ENCODE data around the gene PRR36. TPM values are rescaled to one million over a fixed set of nuclear protein-coding genes. Genes with fewer than 3 reads are reported as not detected.
"Not testable (repeated sequence)": the region's sequence is repeated elsewhere in the genome, so short reads cannot be mapped to it uniquely, and the experiment has no call there.

PRR36 gene
- polyA plus RNA-seq, 4 donors, result 3.7 to 12.5 (median 7.2) TPM

GRCh38 chr19:7900931-7901330 lies 26.7 kb upstream of the PRR36 start:
- no peak for DNase-seq (ENCODE audit: low read depth in 4 of 4, low spot score in 2 of 4)

DNA sequence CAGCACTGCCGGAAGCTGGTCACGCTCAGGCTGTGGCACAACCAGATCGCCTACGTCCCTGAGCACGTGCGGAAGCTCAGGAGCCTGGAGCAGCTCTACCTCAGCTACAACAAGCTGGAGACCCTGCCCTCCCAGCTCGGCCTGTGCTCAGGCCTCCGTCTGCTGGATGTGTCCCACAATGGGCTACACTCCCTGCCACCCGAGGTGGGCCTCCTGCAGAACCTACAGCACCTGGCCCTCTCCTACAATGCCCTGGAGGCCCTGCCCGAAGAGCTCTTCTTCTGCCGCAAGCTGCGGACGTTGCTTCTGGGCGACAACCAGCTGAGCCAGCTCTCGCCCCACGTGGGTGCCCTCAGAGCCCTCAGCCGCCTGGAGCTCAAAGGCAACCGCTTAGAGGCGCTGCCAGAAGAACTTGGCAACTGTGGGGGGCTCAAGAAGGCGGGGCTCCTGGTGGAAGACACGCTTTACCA lies 26.2 kb upstream of the PRR36 start:
- no peak for DNase-seq (ENCODE audit: low read depth in 4 of 4, low spot score in 2 of 4)

- no peak for DNase-seq (ENCODE audit: low read depth in 4 of 4, low spot score in 2 of 4)
These were observed 25.7 kb upstream of the PRR36 start for GRCh38 chr19:7899751-7900378.

- no peak for DNase-seq (ENCODE audit: low read depth in 4 of 4, low spot score in 2 of 4)
These were observed 24.8 kb upstream of the PRR36 start for GRCh38 chr19:7898967-7899366.

DNA sequence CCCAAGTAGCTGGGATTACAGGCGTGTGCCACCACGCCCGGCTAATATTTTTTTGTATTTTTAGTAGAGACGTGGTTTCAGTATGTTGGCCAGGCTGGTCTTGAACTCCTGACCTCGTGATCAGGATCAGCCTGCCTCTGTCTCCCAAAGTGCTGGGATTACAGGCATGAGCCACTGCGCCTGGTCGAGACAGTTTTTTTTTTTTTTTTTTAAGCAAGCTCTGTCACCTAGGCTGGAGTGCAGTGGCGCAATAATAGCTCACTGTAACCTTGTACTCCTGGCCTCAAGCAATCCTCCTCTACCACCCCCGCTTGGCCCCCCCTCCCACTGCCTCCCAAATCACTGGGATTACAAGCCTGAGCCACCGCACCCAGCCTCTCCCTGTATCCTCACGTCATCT lies 23.1 kb upstream of the PRR36 start:
- no peak for DNase-seq (ENCODE audit: low read depth in 4 of 4, low spot score in 2 of 4)

DNA sequence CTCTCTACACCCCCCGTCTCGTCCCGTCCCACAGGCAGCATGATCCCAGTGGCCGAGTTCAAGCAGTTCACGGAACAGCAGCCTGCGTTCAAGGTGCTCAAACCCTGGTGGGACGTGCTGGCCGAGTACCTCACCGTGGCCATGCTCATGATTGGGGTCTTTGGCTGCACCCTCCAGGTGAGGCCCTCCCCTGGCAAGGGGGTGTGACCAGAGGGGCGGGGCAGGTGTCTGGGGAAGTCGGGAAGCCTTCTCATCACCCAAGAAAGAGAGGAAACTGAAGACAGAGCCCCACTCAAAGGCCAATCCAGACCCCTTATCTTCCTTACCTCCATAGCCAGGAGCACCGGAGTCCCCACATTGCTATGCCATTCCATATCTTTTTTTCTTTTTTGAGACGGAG lies 21.4 kb upstream of the PRR36 start:
- DNase-seq (ENCODE audit: low read depth in 4 of 4, low spot score in 2 of 4), result no peak

- DNase-seq (ENCODE audit: low read depth in 4 of 4, low spot score in 2 of 4), result no peak
These were observed 20.6 kb upstream of the PRR36 start for GRCh38 chr19:7894612-7895309.

GRCh38 chr19:7893362-7894101 lies 19.3 kb upstream of the PRR36 start:
- not testable (repeated sequence) for DNase-seq (ENCODE audit: low read depth in 4 of 4, low spot score in 2 of 4)

- DNase-seq (ENCODE audit: low read depth in 4 of 4, low spot score in 2 of 4), result no peak
These were observed 14.6 kb upstream of the PRR36 start for GRCh38 chr19:7888826-7889217.

- no peak for DNase-seq (ENCODE audit: low read depth in 4 of 4, low spot score in 2 of 4)
These were observed 14.1 kb upstream of the PRR36 start, which contains the start of gene LRRC8E for GRCh38 chr19:7888145-7888825. TSS of gene LRRC8E (plus strand) at chr19:7888510. CDS start at chr19:7895604, 7,094 bp downstream.

DNA sequence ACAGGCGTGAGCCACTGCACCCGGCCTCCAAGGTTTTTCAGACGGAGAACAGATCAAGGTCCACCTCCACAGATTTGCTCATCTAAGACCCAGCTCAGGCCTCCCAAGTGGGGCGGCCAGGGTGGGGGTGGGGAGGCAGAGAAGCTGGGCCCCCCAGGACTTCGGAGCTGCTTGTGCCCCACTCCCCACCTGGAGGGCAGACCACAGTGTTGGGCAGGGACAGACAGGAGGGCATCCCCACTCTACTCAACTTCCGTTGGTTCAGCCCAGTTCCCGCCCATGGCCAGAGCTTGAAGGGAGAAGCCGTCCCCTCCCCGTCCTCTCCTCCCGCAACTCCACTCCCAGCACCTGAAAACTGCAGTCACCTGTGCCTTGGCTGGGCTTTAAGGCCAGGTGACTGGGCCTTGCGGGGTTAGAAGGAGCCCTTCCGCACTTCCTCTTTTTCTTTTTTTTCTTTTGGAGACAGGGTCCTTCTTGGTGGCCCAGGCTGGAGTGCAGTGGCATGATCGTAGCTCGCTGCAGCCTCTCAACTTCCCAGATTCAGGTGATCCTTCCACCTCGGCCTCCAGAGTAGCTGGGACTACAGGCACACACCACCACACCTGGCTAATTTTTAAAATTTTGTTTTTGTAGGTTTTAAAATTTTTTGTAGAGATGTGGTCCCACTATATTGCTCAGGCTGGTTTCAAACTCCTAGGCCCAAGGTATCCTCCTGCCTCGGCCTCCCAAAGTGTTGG lies 13.4 kb upstream of the PRR36 start:
- DNase-seq (ENCODE audit: low read depth in 4 of 4, low spot score in 2 of 4), result no peak

- no peak for DNase-seq (ENCODE audit: low read depth in 4 of 4, low spot score in 2 of 4)
These were observed 11.6 kb upstream of the PRR36 start for GRCh38 chr19:7885818-7886217.

- DNase-seq (ENCODE audit: low read depth in 4 of 4, low spot score in 2 of 4), result no peak
These were observed 9.8 kb upstream of the PRR36 start for GRCh38 chr19:7883796-7884570.

- DNase-seq (ENCODE audit: low read depth in 4 of 4, low spot score in 2 of 4), result no peak
These were observed 8.9 kb upstream of the PRR36 start for GRCh38 chr19:7883105-7883504.

GRCh38 chr19:7881910-7882309 lies 7.7 kb upstream of the PRR36 start:
- no peak for DNase-seq (ENCODE audit: low read depth in 4 of 4, low spot score in 2 of 4)

DNA sequence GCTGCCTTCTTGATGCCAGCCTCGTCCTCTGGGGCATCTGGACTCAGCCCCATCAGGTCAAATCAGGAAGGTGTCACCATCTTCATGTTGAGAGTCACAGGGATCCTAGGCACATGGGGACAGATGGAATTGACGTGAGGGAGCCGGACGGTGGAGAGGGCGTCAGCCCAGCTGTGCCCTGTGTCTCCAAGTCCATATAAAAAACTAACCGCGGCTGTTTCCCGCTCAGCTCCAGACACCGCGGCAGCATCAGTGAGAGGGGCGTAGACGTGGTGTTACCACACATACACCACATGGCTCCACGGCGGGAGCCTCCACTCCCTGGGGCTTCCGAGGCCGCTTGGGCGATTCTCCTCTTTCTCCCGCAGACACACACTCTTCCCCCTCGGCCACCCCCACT lies 5.6 kb upstream of the PRR36 start:
- no peak for DNase-seq (ENCODE audit: low read depth in 4 of 4, low spot score in 2 of 4)

GRCh38 chr19:7879111-7879807 lies 5.1 kb upstream of the PRR36 start:
- DNase-seq (ENCODE audit: low read depth in 4 of 4, low spot score in 2 of 4), result no peak

- DNase-seq (ENCODE audit: low read depth in 4 of 4, low spot score in 2 of 4), result no peak
These were observed 3.2 kb upstream of the PRR36 start for GRCh38 chr19:7877249-7877836.

- no peak for DNase-seq (ENCODE audit: low read depth in 4 of 4, low spot score in 2 of 4)
These were observed 695 bp upstream of the PRR36 start for GRCh38 chr19:7874897-7875273.
